Kasumi-1 (cell line): Measurements from ENCODE around the gene SEC14L1.

Experiments used
- DNase-seq, 2 experiments: peaks; one replicate each; lab custom pipeline; 2025; lab: John Stamatoyannopoulos, UW

SEC14L1 gene

GRCh38 chr17:77116371-77116860 is 24.4 kb upstream of the SEC14L1 start:
- no peak for DNase-seq

DNA sequence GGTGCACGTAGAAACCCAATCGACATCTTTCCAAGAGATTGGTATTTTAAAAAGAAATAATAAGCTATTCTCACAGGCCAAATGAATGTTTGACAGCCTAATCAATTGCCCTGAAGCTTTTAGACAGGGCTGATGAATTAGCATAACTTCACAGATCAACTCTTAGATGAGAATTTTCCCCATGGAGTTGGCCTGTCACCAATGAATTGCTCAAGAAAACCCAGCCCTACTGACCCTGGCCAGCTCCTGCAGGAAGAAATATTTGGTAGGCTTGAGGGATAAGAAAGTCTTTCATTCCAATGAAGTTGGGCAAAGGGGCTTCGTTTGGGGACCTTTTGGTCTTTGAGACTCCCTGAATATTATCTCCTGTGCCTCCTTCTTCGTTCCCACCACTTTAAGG is 23.4 kb upstream of the SEC14L1 start:
- DNase-seq, result no peak

DNA sequence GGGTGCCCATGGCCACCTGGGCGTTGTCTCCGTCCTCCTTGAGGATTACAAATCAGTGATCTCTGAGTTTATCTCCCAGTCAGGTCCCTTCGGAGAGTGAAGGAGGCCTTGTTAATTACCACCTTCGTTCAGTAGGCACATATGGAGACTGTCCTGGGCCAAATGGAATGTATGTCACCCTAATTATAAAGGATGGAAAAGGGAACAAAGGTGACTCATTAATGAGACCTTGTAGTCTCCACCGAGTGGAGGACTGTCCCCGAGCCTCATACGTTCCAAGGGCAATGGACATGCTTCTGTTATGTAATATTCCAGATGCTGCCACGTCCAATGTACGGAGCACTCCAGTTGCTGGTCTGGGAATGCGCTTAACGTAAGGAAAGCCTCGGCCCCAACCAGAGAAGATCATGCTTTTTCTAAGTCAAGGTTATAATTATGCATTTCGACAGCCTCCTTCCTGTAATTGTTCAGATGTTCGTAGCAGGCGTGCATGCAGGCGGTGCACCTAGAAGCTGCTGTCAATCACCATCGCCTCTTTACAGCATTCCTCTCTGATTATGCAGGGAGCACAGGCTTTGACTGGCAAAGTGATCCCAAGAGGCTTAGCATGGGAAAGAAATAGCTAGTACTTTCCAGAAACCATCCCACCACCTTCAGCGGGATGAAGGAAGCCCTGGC is 22.4 kb upstream of the SEC14L1 start:
- DNase-seq, result no peak

- no peak for DNase-seq
Observed at GRCh38 chr17:77119668-77120301, 21.0 kb upstream of the SEC14L1 start.

- no peak for DNase-seq
Observed at GRCh38 chr17:77120868-77121267, 19.9 kb upstream of the SEC14L1 start.

- no peak for DNase-seq
Observed at GRCh38 chr17:77124192-77124889, 16.4 kb upstream of the SEC14L1 start.

GRCh38 chr17:77125432-77125901 is 15.3 kb upstream of the SEC14L1 start:
- no peak for DNase-seq

DNA sequence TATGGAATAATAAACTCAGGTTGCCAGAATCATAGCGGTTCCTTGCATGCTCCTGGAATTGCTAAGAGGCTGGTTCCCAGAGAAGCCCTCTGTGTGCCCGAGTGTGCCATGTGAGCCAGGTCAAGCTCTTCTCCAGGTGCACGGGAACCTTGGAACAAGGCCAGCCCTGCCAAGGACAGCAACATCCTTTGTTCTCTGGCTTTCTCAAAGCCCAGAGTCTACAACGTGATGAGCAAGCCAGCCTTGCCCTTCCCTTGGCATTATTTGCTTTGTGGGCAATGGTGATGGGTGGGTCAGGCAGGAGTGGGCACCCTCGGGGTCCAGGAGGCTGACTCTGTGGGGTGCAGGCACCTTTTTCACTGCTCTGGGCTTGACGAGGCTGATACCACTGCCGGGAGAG is 14.2 kb upstream of the SEC14L1 start:
- DNase-seq, result no peak

- peak; percentile 93 to 96 for DNase-seq
Observed at GRCh38 chr17:77127735-77128361, 12.9 kb upstream of the SEC14L1 start.

GRCh38 chr17:77128896-77129567 is 11.7 kb upstream of the SEC14L1 start:
- DNase-seq, result no peak

- no peak for DNase-seq
Observed at GRCh38 chr17:77129568-77130301, 11.0 kb upstream of the SEC14L1 start.

DNA sequence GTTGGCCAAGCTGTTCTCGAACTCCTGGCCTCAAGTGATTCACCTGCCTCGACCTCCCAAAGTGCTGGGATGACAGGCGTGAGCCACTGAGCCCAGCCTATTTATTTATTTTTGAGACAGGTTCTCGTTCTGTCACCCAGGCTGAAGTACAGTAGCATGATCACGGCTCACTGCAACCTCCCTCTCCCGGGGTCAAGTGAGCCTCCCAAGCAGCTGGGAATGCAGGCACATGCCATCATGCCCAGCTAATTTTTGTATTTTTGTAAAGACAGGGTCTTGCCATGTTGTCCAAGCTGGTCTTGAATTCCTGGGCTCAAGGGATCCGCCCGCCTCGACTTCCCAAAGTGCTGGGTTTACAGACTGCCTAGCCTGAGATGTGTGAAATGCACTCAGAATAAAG is 10.2 kb upstream of the SEC14L1 start:
- DNase-seq, result no peak

GRCh38 chr17:77131904-77132303 is 8.9 kb upstream of the SEC14L1 start:
- DNase-seq, result no peak

GRCh38 chr17:77132411-77133086 is 8.2 kb upstream of the SEC14L1 start:
- DNase-seq, result no peak

- no peak for DNase-seq
Observed at GRCh38 chr17:77133087-77133638, 7.6 kb upstream of the SEC14L1 start.

DNA sequence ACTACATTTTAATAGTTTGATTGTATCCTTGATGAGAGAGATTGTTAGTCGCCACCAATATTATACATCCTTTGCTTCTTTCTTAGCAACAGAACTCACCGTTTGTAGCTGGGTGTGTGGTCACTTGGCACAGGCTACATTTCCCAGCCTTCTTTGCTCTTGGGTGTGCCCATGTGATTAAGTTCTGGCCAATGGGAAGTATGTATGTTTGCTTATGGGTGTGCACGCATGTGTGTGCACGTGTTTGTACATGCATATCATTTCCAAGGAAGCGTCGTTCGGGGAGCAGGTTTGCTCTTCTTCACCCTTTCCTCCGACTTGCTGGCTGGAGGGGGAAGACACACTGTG is 4.4 kb upstream of the SEC14L1 start:
- no peak for DNase-seq

DNA sequence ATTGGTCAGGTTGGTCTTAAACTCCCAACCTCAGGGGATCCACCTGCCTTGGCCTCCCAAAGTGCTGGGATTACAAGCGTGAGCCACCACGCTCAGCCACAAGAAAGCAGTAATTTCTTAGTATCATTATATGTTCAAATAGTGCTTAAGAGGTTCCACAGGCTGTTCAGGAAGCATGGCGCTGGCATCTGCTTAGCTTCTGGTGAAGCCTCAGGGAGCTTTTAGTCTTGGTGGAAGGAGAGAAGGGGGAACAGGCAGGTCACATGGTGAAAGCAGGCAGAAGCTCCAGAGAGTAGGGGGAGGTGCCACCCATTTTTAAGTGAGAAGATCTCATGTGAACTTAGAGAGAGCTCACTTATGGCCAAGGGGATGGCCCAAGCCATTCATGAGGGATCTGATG is 3.7 kb upstream of the SEC14L1 start:
- no peak for DNase-seq

GRCh38 chr17:77137886-77138285 is 2.9 kb upstream of the SEC14L1 start:
- peak; percentile 85 to 90 for DNase-seq

- DNase-seq, result peak; percentile 99
Observed at GRCh38 chr17:77140166-77140877, 447 bp upstream of the SEC14L1 start.
